Osteoblast (primary cell): ENCODE data around the gene AGXT2. TPM values are rescaled to one million over a fixed set of nuclear protein-coding genes. Genes with fewer than 3 reads are reported as not detected.

Experiments
- DNase-seq: peaks from one replicate; pipeline ENCODE4 v3.0.0; 2011; ENCODE audit warnings: low spot score, mixed read lengths; ENCODE audit not compliant: insufficient read length; ENCODE audit errors: missing footprints
- H2AFZ ChIP-seq: 2 replicates; pipeline ENCODE4 v1.6.0; 2011; ENCODE audit warnings: mild to moderate bottlenecking, low read length
- H3K27ac ChIP-seq: 2 replicates; pipeline ENCODE4 v1.5.1; 2011; ENCODE audit warnings: mild to moderate bottlenecking, low read depth, low read length, moderate library complexity
- H3K27me3 ChIP-seq: 2 replicates; pipeline ENCODE4 v1.6.0; 2012; ENCODE audit warnings: mild to moderate bottlenecking, control low read depth, inconsistent platforms, low read length, moderate library complexity; ENCODE audit not compliant: insufficient read depth
- H3K36me3 ChIP-seq: 2 replicates; pipeline ENCODE4 v1.5.1; 2011; ENCODE audit warnings: mild to moderate bottlenecking, low read length, control low read depth, moderate library complexity; ENCODE audit not compliant: insufficient read depth
- H3K4me1 ChIP-seq: 2 replicates; pipeline ENCODE4 v1.5.1; 2011; ENCODE audit warnings: mild to moderate bottlenecking, low read length, control low read depth, moderate library complexity; ENCODE audit not compliant: insufficient read depth
- H3K4me2 ChIP-seq: 2 replicates; pipeline ENCODE4 v1.6.0; 2011; ENCODE audit warnings: mild to moderate bottlenecking, low read length; ENCODE audit not compliant: insufficient read depth
- H3K4me3 ChIP-seq: fragments of 200-600 bp; sonication (generic); 3 replicates; pipeline ENCODE4 v1.5.1; 2012; ENCODE audit warnings: mild to moderate bottlenecking, low read length, inconsistent platforms; ENCODE audit not compliant: insufficient read depth
- H3K79me2 ChIP-seq: 2 replicates; pipeline ENCODE4 v1.6.0; 2012; ENCODE audit warnings: mild to moderate bottlenecking, low read length, control low read depth, inconsistent platforms; ENCODE audit not compliant: insufficient read depth
- H3K9me3 ChIP-seq: 2 replicates; pipeline ENCODE4 v1.5.1; 2011; ENCODE audit warnings: low read depth, low read length, control low read depth
- H4K20me1 ChIP-seq: 2 replicates; pipeline ENCODE4 v1.6.0; 2012; ENCODE audit warnings: mild to moderate bottlenecking, low read length, control low read depth; ENCODE audit not compliant: insufficient read depth
- CTCF ChIP-seq: IDR thresholded peaks from 2 replicates; pipeline ENCODE4 v1.5.1; 2011; ENCODE audit warnings: mild to moderate bottlenecking, low read depth, low read length, moderate library complexity; ENCODE audit errors: extremely low read depth
- total RNA-seq: library from RNA; depleted of rRNA; stranded (reverse); fragments of >200 nt; gene quantifications from 2 replicates; pipeline ENCODE4 v1.2.3, GENCODE V29; 2012

AGXT2 gene
- total RNA-seq, 1 donor, result not detected

GRCh38 chr5:35048910-35049309 is 1.2 kb upstream of the AGXT2 start:
- Histone ChIP-seq H3K36me3 (no peaks in the 10 kb centered on the region), H3K4me2 (no peak overlapping the region), H3K27ac (no peak overlapping the region), H3K27me3 (no peaks in the 10 kb centered on the region), H3K79me2 (no peaks in the 10 kb centered on the region), H2AFZ (no peak overlapping the region), H4K20me1 (no peaks in the 10 kb centered on the region), H3K9me3 (no peaks in the 10 kb centered on the region), H3K4me3 (no peak overlapping the region), H3K4me1 (peaks cover 12% of the 10 kb centered on the region)
- no peak for TF ChIP-seq CTCF
- DNase-seq, result no peak

DNA sequence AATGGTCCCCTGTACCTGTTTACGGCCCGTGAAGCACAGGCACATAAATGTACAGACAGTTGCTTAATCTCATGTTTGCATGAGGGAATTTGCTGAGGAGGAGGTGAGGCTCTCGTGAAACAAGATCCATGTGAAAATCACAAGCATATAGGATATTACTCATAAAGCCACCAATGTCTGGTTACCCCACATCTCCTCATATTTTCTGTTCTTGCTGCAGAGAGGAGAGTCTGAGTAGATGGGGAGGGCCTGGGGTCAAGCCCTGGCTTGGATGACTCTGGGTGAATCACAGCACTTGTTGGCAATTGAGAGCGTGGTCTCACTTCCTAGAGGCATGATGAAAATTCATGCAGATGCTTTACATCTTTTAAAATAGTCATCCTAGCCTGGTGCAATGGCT is 975 bp downstream of the AGXT2 start:
- Histone ChIP-seq H3K4me1 (peaks cover 12% of the 10 kb centered on the region), H3K36me3 (no peaks in the 10 kb centered on the region), H3K4me2 (peak overlapping the region; percentile 30), H3K27me3 (no peaks in the 10 kb centered on the region), H3K4me3 (no peak overlapping the region), H4K20me1 (no peaks in the 10 kb centered on the region), H2AFZ (no peak overlapping the region), H3K79me2 (no peaks in the 10 kb centered on the region), H3K27ac (peak overlapping the region; percentile 68), H3K9me3 (no peaks in the 10 kb centered on the region)
- TF ChIP-seq CTCF, result no peak
- DNase-seq, result peak; percentile 79

- H3K27me3 ChIP-seq, result no peaks in the 10 kb centered on the region
- H3K4me3 ChIP-seq, result no peak overlapping the region
- peaks cover 16% of the 10 kb centered on the region for H3K4me1 ChIP-seq
- TF ChIP-seq CTCF, result no peak
- no peak overlapping the region for H2AFZ ChIP-seq
- H3K27ac ChIP-seq, result no peak overlapping the region
- no peaks in the 10 kb centered on the region for H3K79me2 ChIP-seq
- no peak for DNase-seq
- no peaks in the 10 kb centered on the region for H3K9me3 ChIP-seq
- no peaks in the 10 kb centered on the region for H4K20me1 ChIP-seq
- H3K4me2 ChIP-seq, result no peak overlapping the region
- H3K36me3 ChIP-seq, result no peaks in the 10 kb centered on the region
Observed at GRCh38 chr5:35045280-35045679, 2.5 kb downstream of the AGXT2 start.

- no peak for TF ChIP-seq CTCF
- Histone ChIP-seq H3K4me1 (peaks cover 16% of the 10 kb centered on the region), H3K27ac (no peak overlapping the region), H2AFZ (no peak overlapping the region), H3K79me2 (no peaks in the 10 kb centered on the region), H3K27me3 (no peaks in the 10 kb centered on the region), H3K4me3 (no peak overlapping the region), H3K9me3 (no peaks in the 10 kb centered on the region), H3K4me2 (no peak overlapping the region), H4K20me1 (no peaks in the 10 kb centered on the region), H3K36me3 (no peaks in the 10 kb centered on the region)
- DNase-seq, result no peak
Observed at GRCh38 chr5:35044649-35045048, 3.1 kb downstream of the AGXT2 start.
